Endothelial cell of umbilical vein (primary cell): ENCODE data around the gene ZNF701. TPM values are rescaled to one million over a fixed set of nuclear protein-coding genes. Genes with fewer than 3 reads are reported as not detected.

Source experiments
- BruUV-seq: library from RNA; stranded (reverse); fragments of 400-500 nt; replicated peaks from 2 replicates; lab custom pipeline; 2021; lab: Mats Ljungman, UMichigan
- CTCF ChIA-PET: fragments of 300-600, 350-600 bp; sonication (Branson Sonifier 250); formaldehyde crosslinking; loops from one replicate; lab custom pipeline; 2021; ENCODE audit warnings: antibody characterized with exemption, inconsistent platforms; lab: Charles Lee
- POLR2A ChIA-PET: fragments of 300-600, 350-600 bp; sonication (Branson Sonifier 250); formaldehyde crosslinking; loops from one replicate; lab custom pipeline; 2021; ENCODE audit warnings: antibody characterized with exemption, inconsistent platforms; lab: Charles Lee
- DNase-seq: peaks from one replicate; pipeline ENCODE4 v3.0.0-alpha.2; 2011; ENCODE audit warnings: low read depth, low spot score
- FAIRE-seq: peaks from 2 replicates; lab custom pipeline; 2011; peaks lifted over from hg19 to GRCh38; lab: Jason Lieb, UNC
- H2AFZ ChIP-seq: 2 replicates; pipeline ENCODE4 v1.6.0; 2012; ENCODE audit warnings: low read depth, low read length, control low read depth, inconsistent platforms
- H3K27ac ChIP-seq: 2 replicates; pipeline ENCODE4 v1.5.1; 2011; ENCODE audit warnings: low read depth, mild to moderate bottlenecking, control low read depth, low read length, moderate library complexity; ENCODE audit not compliant: insufficient read depth
- H3K27me3 ChIP-seq, 2 experiments: 2 replicates each; pipeline versions ENCODE4 v1.6.0 to v1.6.1; 2011; ENCODE audit warnings: low read length in 2 of 2, mixed read lengths in 1 of 2; ENCODE audit not compliant: control insufficient read depth in 2 of 2, insufficient read depth in 2 of 2
- H3K36me3 ChIP-seq, 2 experiments: 2 replicates in 1 of 2; 3 replicates in 1 of 2; pipeline ENCODE4 v1.5.1; 2011; ENCODE audit warnings: low read length in 2 of 2, mild to moderate bottlenecking in 1 of 2, moderate library complexity in 1 of 2; ENCODE audit not compliant: control insufficient read depth in 2 of 2, insufficient read depth in 2 of 2; ENCODE audit errors: extremely low read depth in 1 of 2
- H3K4me1 ChIP-seq: 3 replicates; pipeline ENCODE4 v1.5.1; 2011; ENCODE audit warnings: mild to moderate bottlenecking, low read length; ENCODE audit not compliant: control insufficient read depth, insufficient read depth; ENCODE audit errors: extremely low read depth
- H3K4me2 ChIP-seq: 2 replicates; pipeline ENCODE4 v1.6.1; 2011; ENCODE audit warnings: low read length, control low read depth, mixed read lengths; ENCODE audit not compliant: insufficient read depth
- H3K4me3 ChIP-seq, 3 experiments: fragments of 200-600 bp in 1 of 3; sonication (generic), shearing (Covaris generic) in 1 of 3; replicated peaks in 1 of 3; 2 replicates each; pipeline ENCODE4 v1.5.1; 2011 to 2016; ENCODE audit warnings: control low read depth in 3 of 3, low read length in 3 of 3, mild to moderate bottlenecking in 2 of 3, inconsistent platforms in 1 of 3, low read depth in 1 of 3, moderate library complexity in 1 of 3; ENCODE audit not compliant: insufficient read depth in 1 of 3
- H3K79me2 ChIP-seq: 2 replicates; pipeline ENCODE4 v1.6.0; 2012; ENCODE audit warnings: low read length, inconsistent platforms; ENCODE audit not compliant: control insufficient read depth, insufficient read depth
- H3K9ac ChIP-seq: replicated peaks from 2 replicates; pipeline ENCODE3; 2011; ENCODE audit warnings: low read length, control low read depth; ENCODE audit not compliant: insufficient read depth; ENCODE audit errors: extremely low read depth
- H3K9me1 ChIP-seq: replicated peaks from 3 replicates; pipeline ENCODE4 v1.6.0; 2011; ENCODE audit warnings: mild to moderate bottlenecking, low read length; ENCODE audit not compliant: control insufficient read depth, insufficient read depth; ENCODE audit errors: extremely low read depth
- H3K9me3 ChIP-seq: replicated peaks from 2 replicates; pipeline ENCODE4 v1.5.1; 2012; ENCODE audit warnings: low read length, inconsistent platforms; ENCODE audit not compliant: control insufficient read depth, insufficient read depth
- H4K20me1 ChIP-seq: replicated peaks from 2 replicates; pipeline ENCODE3; 2011; ENCODE audit warnings: mild to moderate bottlenecking, low read length; ENCODE audit not compliant: control insufficient read depth, insufficient read depth; ENCODE audit errors: extremely low read depth
- EZH2 ChIP-seq: IDR thresholded peaks from 2 replicates; pipeline ENCODE4 v1.6.1; 2012; ENCODE audit warnings: borderline replicate concordance, low read depth, mild to moderate bottlenecking, moderate library complexity, low read length, inconsistent platforms; ENCODE audit not compliant: severe bottlenecking
- FOS ChIP-seq: IDR thresholded peaks from 2 replicates; pipeline ENCODE4 v1.6.1; 2011; ENCODE audit warnings: mild to moderate bottlenecking, low read length, moderate library complexity, borderline replicate concordance; ENCODE audit not compliant: insufficient read depth
- GATA2 ChIP-seq: IDR thresholded peaks from 2 replicates; pipeline ENCODE4 v1.7.0; 2011; ENCODE audit warnings: low read depth, mild to moderate bottlenecking, moderate library complexity, mixed read lengths, low read length; ENCODE audit not compliant: insufficient read length, insufficient read depth
- JUN ChIP-seq: IDR thresholded peaks from 2 replicates; pipeline ENCODE4 v1.6.1; 2011; ENCODE audit warnings: borderline replicate concordance, low read depth; ENCODE audit not compliant: insufficient read length, insufficient read depth
- MAX ChIP-seq: IDR thresholded peaks from 2 replicates; pipeline ENCODE4 v1.6.1; 2011; ENCODE audit not compliant: insufficient read depth, insufficient read length
- MYC ChIP-seq: IDR thresholded peaks from one replicate; pipeline ENCODE4 v1.6.1; 2011; ENCODE audit warnings: mild to moderate bottlenecking, low read depth, low read length
- POLR2A ChIP-seq: IDR thresholded peaks from 2 replicates; pipeline ENCODE4 v1.6.1; 2012; ENCODE audit warnings: low read depth, mild to moderate bottlenecking, control low read depth, low read length
- POLR2AphosphoS5 ChIP-seq: IDR thresholded peaks from 2 replicates; pipeline ENCODE4 v1.6.1; 2012; ENCODE audit warnings: low read depth, mild to moderate bottlenecking, control low read depth, low read length, moderate library complexity; ENCODE audit not compliant: insufficient read depth
- dilution Hi-C: fragments of 300-500 bp; cut with MboI; formaldehyde crosslinking; loops from one replicate; pipeline ENCODE4 v1.15.0; 2019; ENCODE audit warnings: low sequenced_read_pairs; ENCODE audit not compliant: extremely low pct_ligation_motif_present
- intact Hi-C: fragments of 100-400 bp; cut with micrococcal nuclease; formaldehyde crosslinking; loops from one replicate; pipeline ENCODE4 v1.10.0; 2022
- polyA plus RNA-seq, 4 experiments: library from polyadenylated mRNA; depleted of rRNA in 3 of 4; stranded (reverse) in 3 of 4; unstranded in 1 of 4; fragments of >200 nt; gene quantifications; 2 replicates each; pipeline versions ENCODE4 v1.2.1 to v1.2.3, GENCODE V29; 2011 to 2012; ENCODE audit warnings: missing spikeins in 1 of 4
- total RNA-seq: library from RNA; stranded (reverse); gene quantifications from 2 replicates; pipeline ENCODE4 v1.2.3, GENCODE V29; 2021
- TF ChIP-seq, protein P1 (sequence below), 2 donors: IDR thresholded peaks; 1 replicate in 1 of 2; 2 replicates in 1 of 2; pipeline ENCODE4 v1.5.1; 2011; ENCODE audit warnings: low read length in 2 of 2, mild to moderate bottlenecking in 2 of 2, moderate library complexity in 2 of 2, control low read depth in 1 of 2, inconsistent platforms in 1 of 2, low read depth in 1 of 2; ENCODE audit not compliant: insufficient read depth in 1 of 2; ENCODE audit errors: extremely low read depth in 1 of 2

The ZNF701 gene
- total and polyA plus RNA-seq, 2 donors (not counting 3 experiments of a cell fraction or from before 2014, with no cell fraction given) = 4.4 to 12.1 TPM

DNA sequence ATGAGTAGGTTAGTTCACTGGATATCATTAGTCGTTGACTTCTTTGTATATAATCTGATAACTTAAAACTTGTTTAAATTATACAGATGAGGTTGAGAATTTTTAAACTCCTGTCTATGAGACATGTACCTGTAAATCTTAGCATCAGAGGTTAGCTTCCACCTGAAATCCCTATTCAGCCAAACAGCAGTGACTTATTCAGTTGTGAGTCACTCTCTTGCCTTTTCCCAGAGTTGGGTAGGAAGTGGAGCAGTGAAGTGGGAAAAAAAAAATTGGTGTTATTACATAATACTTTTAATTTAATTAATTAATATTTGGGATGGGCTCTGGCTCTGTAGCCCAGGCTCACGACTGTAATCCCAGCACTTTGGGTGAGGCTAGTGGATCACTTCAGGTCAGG, 32.9 kb downstream of the ZNF701 start:
- FAIRE-seq (no peak), DNase-seq (no peak)
- dilution Hi-C loops (no loop called here), intact Hi-C loops (loop anchor here (5.0 kb wide), 1 partner anchor 89 kb away; no protein-coding TSS in a partner anchor)
- no peaks in the 10 kb centered on the region for H3K4me1 ChIP-seq
- H4K20me1 ChIP-seq = no peaks in the 10 kb centered on the region
- H3K36me3 ChIP-seq = no peaks in the 10 kb centered on the region
- no peaks in the 10 kb centered on the region for H3K9me3 ChIP-seq
- CTCF ChIA-PET = interaction anchor here (1.8 kb wide), 1 partner anchor 13 kb away, joined by 4 read pairs; no protein-coding TSS in a partner anchor
- H2AFZ ChIP-seq = no peak overlapping the region
- no peak overlapping the region for H3K4me3 ChIP-seq
- H3K27ac ChIP-seq = no peak overlapping the region
- H3K4me2 ChIP-seq = no peak overlapping the region
- H3K79me2 ChIP-seq = no peaks in the 10 kb centered on the region
- BruUV-seq = no TSS peak
- TF ChIP-seq MYC (no peak), MAX (no peak), POLR2A (no peak), FOS (no peak), POLR2AphosphoS5 (no peak), GATA2 (no peak), JUN (no peak), EZH2 (no peak)
- TF ChIP-seq, protein P1, sequence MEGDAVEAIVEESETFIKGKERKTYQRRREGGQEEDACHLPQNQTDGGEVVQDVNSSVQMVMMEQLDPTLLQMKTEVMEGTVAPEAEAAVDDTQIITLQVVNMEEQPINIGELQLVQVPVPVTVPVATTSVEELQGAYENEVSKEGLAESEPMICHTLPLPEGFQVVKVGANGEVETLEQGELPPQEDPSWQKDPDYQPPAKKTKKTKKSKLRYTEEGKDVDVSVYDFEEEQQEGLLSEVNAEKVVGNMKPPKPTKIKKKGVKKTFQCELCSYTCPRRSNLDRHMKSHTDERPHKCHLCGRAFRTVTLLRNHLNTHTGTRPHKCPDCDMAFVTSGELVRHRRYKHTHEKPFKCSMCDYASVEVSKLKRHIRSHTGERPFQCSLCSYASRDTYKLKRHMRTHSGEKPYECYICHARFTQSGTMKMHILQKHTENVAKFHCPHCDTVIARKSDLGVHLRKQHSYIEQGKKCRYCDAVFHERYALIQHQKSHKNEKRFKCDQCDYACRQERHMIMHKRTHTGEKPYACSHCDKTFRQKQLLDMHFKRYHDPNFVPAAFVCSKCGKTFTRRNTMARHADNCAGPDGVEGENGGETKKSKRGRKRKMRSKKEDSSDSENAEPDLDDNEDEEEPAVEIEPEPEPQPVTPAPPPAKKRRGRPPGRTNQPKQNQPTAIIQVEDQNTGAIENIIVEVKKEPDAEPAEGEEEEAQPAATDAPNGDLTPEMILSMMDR (IDR thresholded peaks at IDR 0.05; ENCODE audit: extremely low read depth in 1 of 2, insufficient read depth in 1 of 2, low read depth in 1 of 2, low read length in 2 of 2) = no peak
- no peak overlapping the region for H3K9ac ChIP-seq
- POLR2A ChIA-PET = no interaction called here
- no peaks in the 10 kb centered on the region for H3K27me3 ChIP-seq
- no peaks in the 10 kb centered on the region for H3K9me1 ChIP-seq
